ENCODE results near the gene PER3.

PER3 gene

GRCh38 chr1:7767176-7767575 lies 16.9 kb upstream of the PER3 start:
- no peak for TF ChIP-seq CTCF (IDR thresholded peaks at IDR 0.05; ENCODE audit: extremely low read depth, missing control alignments)
- DNase-seq (ENCODE audit: low spot score): no peak

DNA sequence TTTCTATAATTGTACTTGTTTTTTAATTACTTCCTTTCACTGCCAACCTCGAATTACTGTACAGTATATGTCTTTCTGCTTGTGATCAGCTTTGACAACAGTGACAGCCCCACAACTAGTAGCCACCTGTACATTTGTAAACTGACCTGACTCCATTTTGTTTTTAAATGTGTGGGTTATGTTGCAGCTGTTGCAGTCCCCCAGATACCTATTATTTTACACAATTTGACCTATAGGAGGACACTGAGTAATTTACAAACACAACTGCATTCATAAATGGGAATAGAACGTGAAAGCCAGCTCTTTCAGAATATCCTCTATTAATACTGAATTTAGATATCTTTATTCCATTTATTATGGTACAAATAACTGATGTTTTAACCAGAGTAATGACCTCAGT lies 15.5 kb upstream of the PER3 start:
- no peak for TF ChIP-seq CTCF (IDR thresholded peaks at IDR 0.05; ENCODE audit: extremely low read depth, missing control alignments)

DNA sequence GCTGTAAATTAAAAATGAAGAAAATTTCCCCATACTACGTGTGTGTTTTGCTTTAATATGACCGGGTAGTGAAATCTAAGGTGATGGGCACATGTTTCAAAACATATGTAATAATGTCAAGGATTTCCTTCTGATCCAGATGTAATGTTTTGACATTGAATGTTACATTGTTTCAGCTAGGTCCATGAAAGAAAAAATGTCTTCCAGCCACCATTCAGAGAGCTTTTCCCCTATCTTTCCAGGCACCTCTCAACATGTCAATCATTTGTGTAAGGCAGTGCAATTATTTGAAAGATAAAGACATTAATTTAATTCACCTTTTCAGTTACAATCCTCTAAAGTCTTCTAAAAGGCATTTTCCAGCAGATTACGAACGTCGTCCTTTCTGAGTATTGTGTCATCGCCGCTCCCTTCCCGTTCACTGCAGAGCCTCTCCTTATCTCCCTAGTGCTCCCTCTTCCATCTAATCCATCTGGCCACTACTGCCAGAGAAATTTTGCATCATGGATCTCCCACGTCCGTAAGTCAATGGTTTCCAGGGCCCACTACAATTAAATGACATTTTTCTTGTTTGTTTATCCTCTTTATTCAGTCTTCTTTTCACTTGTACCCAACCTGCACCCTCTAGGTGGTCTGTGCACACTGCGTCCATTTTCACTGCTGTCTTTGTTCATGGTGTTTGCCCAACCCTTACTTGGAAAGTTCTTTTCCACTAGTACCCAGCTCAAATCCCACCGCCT lies 14.2 kb upstream of the PER3 start:
- DNase-seq (ENCODE audit: low spot score): no peak
- no peak for TF ChIP-seq CTCF (IDR thresholded peaks at IDR 0.05; ENCODE audit: extremely low read depth, missing control alignments)

More for the DNA sequence above, 15.5 kb upstream of the PER3 start:
- DNase-seq (ENCODE audit: low spot score): no peak

- no peak for TF ChIP-seq CTCF (IDR thresholded peaks at IDR 0.05; ENCODE audit: extremely low read depth, missing control alignments)
Observed at GRCh38 chr1:7770669-7770996, 13.5 kb upstream of the PER3 start.

GRCh38 chr1:7770997-7771822 lies 12.9 kb upstream of the PER3 start, which contains the start of gene VAMP3:
VAMP3 (plus strand) TSS chr1:7771296; CDS start chr1:7771384, 88 bp downstream.
- DNase-seq (ENCODE audit: low spot score): peak; percentile 98
- TF ChIP-seq CTCF (IDR thresholded peaks at IDR 0.05; ENCODE audit: extremely low read depth, missing control alignments): no peak

More at GRCh38 chr1:7770669-7770996, 13.5 kb upstream of the PER3 start:
- DNase-seq (ENCODE audit: low spot score): peak; percentile 48

- DNase-seq (ENCODE audit: low spot score): no peak
- TF ChIP-seq CTCF (IDR thresholded peaks at IDR 0.05; ENCODE audit: extremely low read depth, missing control alignments): no peak
Observed at GRCh38 chr1:7771823-7772299, 12.2 kb upstream of the PER3 start.

DNA sequence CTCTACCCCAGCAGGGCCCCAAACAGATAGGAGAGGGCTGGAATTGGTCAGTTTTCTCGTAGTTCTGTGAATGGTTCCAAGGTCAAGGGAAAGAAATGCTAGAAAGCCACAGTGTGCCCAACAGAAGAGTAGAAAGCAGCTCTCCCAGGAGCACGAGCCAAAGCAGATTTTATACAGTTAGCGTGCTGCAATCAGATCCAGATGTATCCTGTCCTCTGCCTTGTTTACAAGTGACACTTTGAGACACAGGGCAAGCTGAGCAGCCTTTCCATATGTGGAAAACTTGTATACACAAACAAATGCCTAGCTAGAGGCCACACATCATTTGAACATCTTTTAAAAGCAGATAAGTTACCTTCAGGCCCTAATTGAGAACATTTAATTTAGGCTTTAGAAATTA lies 6.5 kb upstream of the PER3 start:
- DNase-seq (ENCODE audit: low spot score): no peak
- no peak for TF ChIP-seq CTCF (IDR thresholded peaks at IDR 0.05; ENCODE audit: extremely low read depth, missing control alignments)

Data from GM20000 (cell line).